GM23248 (cell line): Measurements from ENCODE around the gene GAA.

Experiments used
- EZH2 ChIP-seq: fragments of 200-600 bp; sonication (generic); IDR thresholded peaks from 2 replicates; pipeline ENCODE4 v1.6.1; 2018; ENCODE audit warnings: antibody characterized with exemption, mild to moderate bottlenecking; ENCODE audit not compliant: insufficient read depth, poor library complexity, severe bottlenecking
- EZH2phosphoT487 ChIP-seq: fragments of 200-600 bp; sonication (generic); IDR thresholded peaks from 2 replicates; pipeline ENCODE4 v1.6.1; 2018; ENCODE audit warnings: antibody characterized with exemption, moderate library complexity, mild to moderate bottlenecking, low read depth; ENCODE audit not compliant: insufficient read depth

DNA sequence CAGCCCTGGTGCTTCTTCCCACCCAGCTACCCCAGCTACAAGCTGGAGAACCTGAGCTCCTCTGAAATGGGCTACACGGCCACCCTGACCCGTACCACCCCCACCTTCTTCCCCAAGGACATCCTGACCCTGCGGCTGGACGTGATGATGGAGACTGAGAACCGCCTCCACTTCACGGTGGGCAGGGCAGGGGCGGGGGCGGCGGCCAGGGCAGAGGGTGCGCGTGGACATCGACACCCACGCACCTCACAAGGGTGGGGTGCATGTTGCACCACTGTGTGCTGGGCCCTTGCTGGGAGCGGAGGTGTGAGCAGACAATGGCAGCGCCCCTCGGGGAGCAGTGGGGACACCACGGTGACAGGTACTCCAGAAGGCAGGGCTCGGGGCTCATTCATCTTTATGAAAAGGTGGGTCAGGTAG is 3.6 kb downstream of the GAA start:
- TF ChIP-seq EZH2, result no peak
- TF ChIP-seq EZH2phosphoT487, result no peak
